CD4-positive, alpha-beta T cell treated with Interferon gamma for 1 hour (primary cell): ENCODE data around the gene LDLRAD4.

Experiments used
- DNase-seq: peaks from one replicate; pipeline ENCODE4 v3.0.0-alpha.2; 2020

The LDLRAD4 gene

GRCh38 chr18:13500869-13501542, 282.4 kb downstream of the LDLRAD4 start:
- no peak for DNase-seq

GRCh38 chr18:13501543-13501887, 283.0 kb downstream of the LDLRAD4 start:
- DNase-seq = no peak

- DNase-seq = no peak
Measured at GRCh38 chr18:13501891-13502290, 283.3 kb downstream of the LDLRAD4 start.

- DNase-seq = no peak
Measured at GRCh38 chr18:13502585-13502984, 284.0 kb downstream of the LDLRAD4 start.

GRCh38 chr18:13503836-13504235, 285.3 kb downstream of the LDLRAD4 start:
- no peak for DNase-seq

- DNase-seq = no peak
Measured at GRCh38 chr18:13505780-13506345, 287.3 kb downstream of the LDLRAD4 start.

GRCh38 chr18:13510594-13510993, 292.0 kb downstream of the LDLRAD4 start:
- no peak for DNase-seq

GRCh38 chr18:13511961-13512577, 293.5 kb downstream of the LDLRAD4 start:
- no peak for DNase-seq

GRCh38 chr18:13513021-13513420, 294.5 kb downstream of the LDLRAD4 start:
- no peak for DNase-seq

- DNase-seq = no peak
Measured at GRCh38 chr18:13513481-13513880, 294.9 kb downstream of the LDLRAD4 start.

GRCh38 chr18:13514558-13514957, 296.0 kb downstream of the LDLRAD4 start:
- no peak for DNase-seq

GRCh38 chr18:13516855-13517254, 298.3 kb downstream of the LDLRAD4 start:
- DNase-seq = no peak

GRCh38 chr18:13517369-13517768, 298.8 kb downstream of the LDLRAD4 start:
- no peak for DNase-seq

GRCh38 chr18:13518382-13518781, 299.8 kb downstream of the LDLRAD4 start:
- no peak for DNase-seq

- no peak for DNase-seq
Measured at GRCh38 chr18:13520306-13520705, 301.7 kb downstream of the LDLRAD4 start.

- no peak for DNase-seq
Measured at GRCh38 chr18:13520741-13521140, 302.2 kb downstream of the LDLRAD4 start.

GRCh38 chr18:13521418-13521817, 302.9 kb downstream of the LDLRAD4 start:
- DNase-seq = no peak

GRCh38 chr18:13522256-13522655, 303.7 kb downstream of the LDLRAD4 start:
- DNase-seq = no peak

GRCh38 chr18:13522861-13523660, 304.5 kb downstream of the LDLRAD4 start:
- DNase-seq = no peak

- no peak for DNase-seq
Measured at GRCh38 chr18:13524054-13524453, 305.5 kb downstream of the LDLRAD4 start.

- no peak for DNase-seq
Measured at GRCh38 chr18:13524811-13525210, 306.3 kb downstream of the LDLRAD4 start.

GRCh38 chr18:13525381-13526029, 306.9 kb downstream of the LDLRAD4 start:
- DNase-seq = no peak

- no peak for DNase-seq
Measured at GRCh38 chr18:13526519-13526918, 308.0 kb downstream of the LDLRAD4 start.
